GM21786 (cell line): ENCODE data around the gene OSGEPL1.
"Not testable (repeated sequence)": the region's sequence is repeated elsewhere in the genome, so short reads cannot be mapped to it uniquely, and the experiment has no call there.

ENCODE experiments used
- ATAC-seq: cut with Tn5 transposase; IDR thresholded peaks from one replicate; pipeline ENCODE4 v1.9.1; 2021; ENCODE audit not compliant: unreplicated experiment

OSGEPL1 gene

GRCh38 chr2:189751080-189751658, 11.4 kb downstream of the OSGEPL1 start:
- ATAC-seq = no peak

GRCh38 chr2:189729430-189729829, 33.2 kb downstream of the OSGEPL1 start:
- no peak for ATAC-seq

- no peak for ATAC-seq
Measured at GRCh38 chr2:189726849-189727248, 35.7 kb downstream of the OSGEPL1 start.

GRCh38 chr2:189726271-189726670, 36.3 kb downstream of the OSGEPL1 start:
- ATAC-seq = no peak

- no peak for ATAC-seq
Measured at GRCh38 chr2:189723192-189723591, 39.4 kb downstream of the OSGEPL1 start.

GRCh38 chr2:189719571-189719970, 43.0 kb downstream of the OSGEPL1 start:
- ATAC-seq = no peak

GRCh38 chr2:189717593-189717992, 45.0 kb downstream of the OSGEPL1 start:
- ATAC-seq = not testable (repeated sequence)

GRCh38 chr2:189709501-189710221, 52.9 kb downstream of the OSGEPL1 start:
- ATAC-seq = no peak

- no peak for ATAC-seq
Measured at GRCh38 chr2:189702071-189702470, 60.5 kb downstream of the OSGEPL1 start.

- no peak for ATAC-seq
Measured at GRCh38 chr2:189700681-189701080, 61.9 kb downstream of the OSGEPL1 start.

- peak; percentile 59 for ATAC-seq
Measured at GRCh38 chr2:189698020-189698887, 64.3 kb downstream of the OSGEPL1 start.
